ENCODE measurements around the gene KMT2B. TPM values are rescaled to one million over a fixed set of nuclear protein-coding genes. Genes with fewer than 3 reads are reported as not detected.

Gene KMT2B
- total and polyA plus RNA-seq, 2 of the 8 experiments (the other 6 are each of a cell fraction or from before 2014, with no cell fraction given) = 26.7 to 38.6 TPM

DNA sequence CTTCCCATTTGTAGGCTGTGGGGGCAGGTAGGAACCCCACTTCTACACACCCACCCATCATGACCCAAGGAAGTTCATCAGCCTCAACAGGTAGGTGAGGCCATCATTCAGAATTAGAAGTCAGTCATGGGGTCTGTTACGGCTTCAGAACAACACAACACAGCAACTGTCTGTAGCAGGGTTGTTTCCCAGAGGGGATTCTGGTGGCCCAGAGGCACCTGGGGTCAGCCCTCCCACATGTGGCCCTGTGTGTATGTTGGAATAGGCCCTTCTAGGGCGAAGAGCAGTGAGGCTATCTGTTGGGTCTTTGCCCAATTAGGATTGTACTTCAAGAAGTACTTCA, 21.1 kb downstream of the KMT2B start:
- Histone ChIP-seq H2BK20ac (ENCODE audit: low read length) (no peak overlapping the region), H3K36me3 (ENCODE audit: control insufficient read depth in 2 of 4, insufficient read depth in 4 of 4, low read length in 3 of 4) (peaks cover 11 to 32% (median 18%) of the 10 kb centered on the region in 4 experiments; a peak in 6 of 8 replicates), H2BK5ac (ENCODE audit: low read depth, low read length) (no peak overlapping the region), H4K8ac (ENCODE audit: extremely low read depth, insufficient read depth, low read length) (no peak overlapping the region), H3K4me2 (ENCODE audit: insufficient read depth in 1 of 2, low read depth in 2 of 2, low read length in 2 of 2) (no peak overlapping the region; a peak in 1 of 4 replicates), H3K79me2 (ENCODE audit: control insufficient read depth in 1 of 2, insufficient read depth in 2 of 2, low read length in 2 of 2) (no peaks in the 10 kb centered on the region), H4K20me1 (replicated peaks in 1 of 2; ENCODE audit: control insufficient read depth in 1 of 2, insufficient read depth in 2 of 2, low read length in 2 of 2) (peaks cover 0 to 14% of the 10 kb centered on the region in 2 experiments), H2BK120ac (replicated peaks; ENCODE audit: low read depth, low read length) (no peak overlapping the region), H4K91ac (replicated peaks; ENCODE audit: insufficient read length, low read length) (no peak overlapping the region), H2AFZ (ENCODE audit: low read length) (no peak overlapping the region), H3K56ac (replicated peaks; ENCODE audit: insufficient read length, low read depth, low read length) (no peak overlapping the region), H3K23ac (ENCODE audit: insufficient read length) (no peak overlapping the region), H3K18ac (ENCODE audit: extremely low read depth, low read length) (no peak overlapping the region), H3K14ac (ENCODE audit: insufficient read length) (no peak overlapping the region), H3K4me1 (replicated peaks in 1 of 4; ENCODE audit: control insufficient read depth in 3 of 4, insufficient read depth in 4 of 4, low read length in 3 of 4) (peaks cover 0 to 3% (median 0%) of the 10 kb centered on the region in 4 experiments; a peak in 2 of 7 replicates), H3K9ac (replicated peaks in 1 of 4; ENCODE audit: extremely low read depth in 1 of 4, low read depth in 3 of 4, low read length in 3 of 4) (no peak overlapping the region), H3K23me2 (ENCODE audit: low read depth, low read length) (peaks cover 10% of the 10 kb centered on the region; the same call in 1 of the 2 replicates), H3K27me3 (replicated peaks in 1 of 4; ENCODE audit: control insufficient read depth in 3 of 4, extremely low read depth in 1 of 4, insufficient read depth in 3 of 4, low read length in 3 of 4) (no peaks in the 10 kb centered on the region), H3K9me3 (ENCODE audit: insufficient read depth in 2 of 2, low read depth in 1 of 2, low read length in 1 of 2) (no peaks in the 10 kb centered on the region), H3K27ac (ENCODE audit: low read depth, low read length) (no peak overlapping the region), H3K4me3 (ENCODE audit: extremely low read depth in 1 of 4, insufficient read depth in 2 of 4, low read depth in 3 of 4, low read length in 4 of 4) (no peak overlapping the region), H2BK12ac (ENCODE audit: low read depth, low read length) (no peak overlapping the region), H2AK5ac (ENCODE audit: low read depth, low read length) (no peak overlapping the region), H3K79me1 (ENCODE audit: low read depth, low read length) (no peaks in the 10 kb centered on the region; the same call in 1 of the 2 replicates), H2BK15ac (ENCODE audit: low read length) (no peak overlapping the region), H4K5ac (ENCODE audit: insufficient read length, low read depth, low read length) (no peak overlapping the region), H3K4ac (replicated peaks; ENCODE audit: insufficient read length, low read depth, low read length) (no peak overlapping the region)
- FAIRE-seq (no peak), DNase-seq (ENCODE audit: low read depth in 1 of 2, low spot score in 2 of 2) (no peak)
- 92% methylated on average over 2 of the region's 2 CpGs; no CpG with 5 or more reads in 1 of the 2 experiments for WGBS, 2 experiments (ENCODE audit: extremely low coverage in 1 of 2, insufficient coverage in 1 of 2, insufficient read length in 1 of 2, insufficient replicate concordance in 2 of 2, low coverage in 1 of 2, low lambda C conversion rate in 2 of 2, missing lambda C conversion rate in 1 of 2)
- POLR2A ChIA-PET (ENCODE audit: partially characterized antibody) = interaction anchor here (1.9 to 7.6 kb wide), 9 partner anchors 8 to 131 kb away, joined by 5 to 54 read pairs (median 12); partner anchors contain the start of genes HSPB6 and LIN37
- CTCF ChIA-PET (ENCODE audit: partially characterized antibody) = interaction anchor here (1.4 to 8.9 kb wide), 2 partner anchors 15 to 44 kb away, joined by 5 to 80 read pairs; no protein-coding TSS in a partner anchor
- TF ChIP-seq JUN (IDR thresholded peaks at IDR 0.05; ENCODE audit: low read depth, low read length) = no peak
- no peak for TF ChIP-seq GTF2F1 (IDR thresholded peaks at IDR 0.05; ENCODE audit: borderline replicate concordance, low read depth, low read length)
- TF ChIP-seq, protein P1, sequence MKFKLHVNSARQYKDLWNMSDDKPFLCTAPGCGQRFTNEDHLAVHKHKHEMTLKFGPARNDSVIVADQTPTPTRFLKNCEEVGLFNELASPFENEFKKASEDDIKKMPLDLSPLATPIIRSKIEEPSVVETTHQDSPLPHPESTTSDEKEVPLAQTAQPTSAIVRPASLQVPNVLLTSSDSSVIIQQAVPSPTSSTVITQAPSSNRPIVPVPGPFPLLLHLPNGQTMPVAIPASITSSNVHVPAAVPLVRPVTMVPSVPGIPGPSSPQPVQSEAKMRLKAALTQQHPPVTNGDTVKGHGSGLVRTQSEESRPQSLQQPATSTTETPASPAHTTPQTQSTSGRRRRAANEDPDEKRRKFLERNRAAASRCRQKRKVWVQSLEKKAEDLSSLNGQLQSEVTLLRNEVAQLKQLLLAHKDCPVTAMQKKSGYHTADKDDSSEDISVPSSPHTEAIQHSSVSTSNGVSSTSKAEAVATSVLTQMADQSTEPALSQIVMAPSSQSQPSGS (IDR thresholded peaks at IDR 0.05; ENCODE audit: low read length) = no peak
- no peak for TF ChIP-seq PHF8 (conservative IDR thresholded peaks at IDR 0.05; ENCODE audit: low read depth, low read length)
- TF ChIP-seq BACH1 (IDR thresholded peaks at IDR 0.05; ENCODE audit: low read length) = no peak
- no peak for TF ChIP-seq ZNF274 (IDR thresholded peaks at IDR 0.05; ENCODE audit: borderline replicate concordance, extremely low read depth, low read length)
- TF ChIP-seq TCF12 (IDR thresholded peaks at IDR 0.05; ENCODE audit: low read depth, low read length) = no peak
- no peak for TF ChIP-seq RAD21 (IDR thresholded peaks at IDR 0.05 in 1 of 2, conservative IDR thresholded peaks at IDR 0.05 in 1 of 2; ENCODE audit: low read depth in 2 of 2, low read length in 2 of 2)
- no peak for TF ChIP-seq TEAD4 (IDR thresholded peaks at IDR 0.05; ENCODE audit: low read depth, low read length)
- TF ChIP-seq YY1 (IDR thresholded peaks at IDR 0.05; ENCODE audit: low read depth, low read length) = no peak
- TF ChIP-seq, protein P2, sequence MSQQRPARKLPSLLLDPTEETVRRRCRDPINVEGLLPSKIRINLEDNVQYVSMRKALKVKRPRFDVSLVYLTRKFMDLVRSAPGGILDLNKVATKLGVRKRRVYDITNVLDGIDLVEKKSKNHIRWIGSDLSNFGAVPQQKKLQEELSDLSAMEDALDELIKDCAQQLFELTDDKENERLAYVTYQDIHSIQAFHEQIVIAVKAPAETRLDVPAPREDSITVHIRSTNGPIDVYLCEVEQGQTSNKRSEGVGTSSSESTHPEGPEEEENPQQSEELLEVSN (IDR thresholded peaks at IDR 0.05) = no peak
- TF ChIP-seq NRF1 (IDR thresholded peaks at IDR 0.05; ENCODE audit: low read depth, low read length) = no peak

All from H1 (cell line).